Stimulated activated CD4-positive, alpha-beta T cell treated with anti-CD3 and anti-CD28 coated beads, TNF-alpha, amount 100 ng/mL, for 1 hour (primary cell): Measurements from ENCODE around the gene TMEFF1.

Source experiments
- DNase-seq, 3 donors: peaks; one replicate each; pipeline ENCODE4 v3.0.0-alpha.2; 2020; ENCODE audit warnings: low read depth in 3 of 3, low spot score in 1 of 3

TMEFF1 gene

GRCh38 chr9:100598641-100599145 is 125.7 kb downstream of the TMEFF1 start:
- DNase-seq = peak; percentile 43 to 73 (median 59)

GRCh38 chr9:100600521-100601079 is 127.7 kb downstream of the TMEFF1 start:
- DNase-seq = no peak

- no peak for DNase-seq
Observed at GRCh38 chr9:100601216-100601615, 128.3 kb downstream of the TMEFF1 start.

GRCh38 chr9:100602342-100602801 is 129.4 kb downstream of the TMEFF1 start:
- DNase-seq = no peak

- DNase-seq = no peak
Observed at GRCh38 chr9:100605405-100605804, 132.5 kb downstream of the TMEFF1 start.

GRCh38 chr9:100619194-100619593 is 146.2 kb downstream of the TMEFF1 start:
- no peak for DNase-seq

- no peak for DNase-seq
Observed at GRCh38 chr9:100619665-100620064, 146.7 kb downstream of the TMEFF1 start.

GRCh38 chr9:100623969-100624368 is 151.0 kb downstream of the TMEFF1 start:
- no peak for DNase-seq

- no peak for DNase-seq
Observed at GRCh38 chr9:100626949-100627348, 154.0 kb downstream of the TMEFF1 start.
